Activated CD4-positive, alpha-beta memory T cell treated with anti-CD3 and anti-CD28 coated beads for 36 hours (primary cell): ENCODE results near the gene FBXO42. TPM values are rescaled to one million over a fixed set of nuclear protein-coding genes. Genes with fewer than 3 reads are reported as not detected.
"Not testable (repeated sequence)": the region's sequence is repeated elsewhere in the genome, so short reads cannot be mapped to it uniquely, and the experiment has no call there.

Experiments
- CTCF ChIA-PET: fragments of 350-600 bp; sonication (Branson Sonifier 250); formaldehyde crosslinking; loops from one replicate; lab custom pipeline; 2021; ENCODE audit warnings: antibody characterized with exemption, inconsistent platforms; lab: Charles Lee
- POLR2A ChIA-PET: fragments of 350-600 bp; sonication (Branson Sonifier 250); formaldehyde crosslinking; loops from one replicate; lab custom pipeline; 2021; ENCODE audit warnings: antibody characterized with exemption; lab: Charles Lee
- DNase-seq: peaks from one replicate; pipeline ENCODE4 v3.0.0-alpha.2; 2020
- H3K27ac Mint-ChIP-seq: one replicate; pipeline ENCODE4 v1.8.0; 2021; ENCODE audit warnings: mixed read lengths
- H3K27me3 Mint-ChIP-seq: one replicate; pipeline ENCODE4 v1.8.0; 2021; ENCODE audit warnings: mixed read lengths
- H3K36me3 Mint-ChIP-seq: one replicate; pipeline ENCODE4 v1.8.0; 2021; ENCODE audit warnings: mixed read lengths
- H3K4me1 Mint-ChIP-seq: one replicate; pipeline ENCODE4 v1.8.0; 2021; ENCODE audit warnings: low read depth, mixed read lengths
- H3K4me3 Mint-ChIP-seq: one replicate; pipeline ENCODE4 v1.8.0; 2021; ENCODE audit warnings: mild to moderate bottlenecking, mixed read lengths
- H3K9me3 Mint-ChIP-seq: one replicate; pipeline ENCODE4 v1.8.0; 2021; ENCODE audit warnings: mixed read lengths
- intact Hi-C: fragments of 100-400 bp; cut with micrococcal nuclease; formaldehyde crosslinking; loops from one replicate; pipeline ENCODE4 v1.15.1; 2023
- total RNA-seq, 2 experiments: library from RNA; stranded (reverse); gene quantifications; one replicate each; pipeline ENCODE4 v1.2.3, GENCODE V29; 2021

FBXO42 gene
- total RNA-seq, 2 experiments from 2014 or later: 12.0 to 13.6 TPM

DNA sequence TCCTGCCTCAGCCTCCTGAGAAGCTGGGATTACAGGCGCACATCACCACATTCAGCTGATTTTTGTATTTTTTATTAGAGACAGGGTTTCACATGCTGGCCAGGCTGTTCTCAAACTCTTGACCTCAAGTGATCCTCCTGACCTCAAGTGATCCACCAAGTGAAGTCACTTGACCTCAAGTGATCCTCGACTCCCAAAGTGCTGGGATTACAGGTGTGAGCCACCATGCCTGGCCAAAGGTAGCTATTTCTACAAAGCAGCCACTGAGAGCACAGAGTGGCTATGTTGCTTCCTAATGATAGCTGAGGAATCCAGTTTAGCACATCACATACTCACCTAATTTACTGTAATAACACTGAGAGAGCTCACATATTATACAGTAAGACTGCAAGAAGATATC is 70.5 kb downstream of the FBXO42 start:
- CTCF ChIA-PET: no interaction called here
- DNase-seq: no peak
- H3K27me3 Mint-ChIP-seq: no peaks in the 10 kb centered on the region
- H3K36me3 Mint-ChIP-seq: peaks cover 2% of the 10 kb centered on the region
- H3K4me1 Mint-ChIP-seq: peaks cover 3% of the 10 kb centered on the region
- H3K4me3 Mint-ChIP-seq: no peak overlapping the region
- intact Hi-C loops: no loop called here
- no peaks in the 10 kb centered on the region for H3K9me3 Mint-ChIP-seq
- POLR2A ChIA-PET: no interaction called here
- H3K27ac Mint-ChIP-seq: no peak overlapping the region

DNA sequence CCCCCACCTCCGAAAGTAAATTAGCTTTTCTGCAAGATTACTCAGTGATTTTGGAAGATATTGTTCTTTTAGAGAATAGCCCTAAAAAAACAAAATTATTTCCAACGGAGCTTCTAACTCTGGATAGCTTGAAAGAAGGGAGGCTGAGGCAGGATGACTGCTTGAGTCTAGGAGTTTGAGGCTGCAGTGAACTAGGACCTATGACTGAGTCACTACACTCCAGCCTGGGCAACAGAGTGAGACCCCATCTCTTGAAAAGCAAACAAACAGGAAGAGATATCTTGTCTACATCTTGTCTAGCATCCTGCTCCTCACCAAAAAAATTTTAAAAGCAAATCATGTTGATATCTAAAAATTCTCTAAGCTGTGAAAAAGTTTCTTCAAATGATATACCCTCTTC is 73.1 kb downstream of the FBXO42 start:
- CTCF ChIA-PET: interaction anchor here (0.6 kb wide), 1 partner anchor 10 kb away, joined by 4 read pairs; no protein-coding TSS in a partner anchor
- POLR2A ChIA-PET: no interaction called here
- DNase-seq: no peak
- H3K4me3 Mint-ChIP-seq: no peak overlapping the region
- no peak overlapping the region for H3K27ac Mint-ChIP-seq
- H3K36me3 Mint-ChIP-seq: peaks cover 2% of the 10 kb centered on the region
- intact Hi-C loops: no loop called here
- H3K27me3 Mint-ChIP-seq: no peaks in the 10 kb centered on the region
- H3K9me3 Mint-ChIP-seq: no peaks in the 10 kb centered on the region
- H3K4me1 Mint-ChIP-seq: peaks cover 2% of the 10 kb centered on the region

DNA sequence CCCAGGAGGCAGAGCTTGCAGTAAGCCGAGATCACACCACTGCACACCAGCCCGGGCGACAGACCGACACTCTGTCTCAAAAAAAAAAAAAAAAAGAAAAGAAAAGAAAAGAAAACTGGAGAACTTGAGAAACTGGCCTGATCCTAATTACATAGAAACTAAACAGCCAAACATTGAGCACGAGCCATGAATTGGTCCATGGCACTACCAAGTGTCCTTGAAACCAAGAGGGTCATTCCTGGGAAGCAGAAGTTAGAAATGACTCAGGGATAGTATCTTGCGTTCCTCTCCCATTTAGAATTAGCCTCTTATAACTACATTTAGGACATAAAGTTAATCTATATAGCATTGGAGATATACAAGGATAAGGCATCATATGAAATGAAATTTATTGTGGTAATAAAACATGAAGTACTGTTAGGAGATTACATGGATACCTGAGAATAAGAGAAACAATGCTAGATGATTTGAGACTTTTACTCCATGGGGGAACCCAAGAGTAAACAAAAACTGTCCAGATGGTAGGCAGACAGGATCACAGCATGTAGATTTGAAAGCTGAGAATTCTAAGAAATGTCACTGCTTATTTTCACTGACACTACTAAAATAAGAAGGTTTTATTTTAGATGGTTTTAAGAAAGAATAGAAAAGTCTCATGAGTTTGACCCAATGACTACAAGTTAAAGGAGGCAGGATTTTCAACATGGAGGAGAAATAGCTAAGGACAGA is 75.8 kb downstream of the FBXO42 start:
- Mint-ChIP-seq H3K9me3 (no peaks in the 10 kb centered on the region), H3K27ac (no peak overlapping the region), H3K36me3 (peaks cover 2% of the 10 kb centered on the region), H3K27me3 (no peaks in the 10 kb centered on the region), H3K4me3 (no peak overlapping the region), H3K4me1 (no peaks in the 10 kb centered on the region)
- no peak for DNase-seq
- CTCF ChIA-PET: no interaction called here
- intact Hi-C loops: no loop called here
- POLR2A ChIA-PET: no interaction called here

DNA sequence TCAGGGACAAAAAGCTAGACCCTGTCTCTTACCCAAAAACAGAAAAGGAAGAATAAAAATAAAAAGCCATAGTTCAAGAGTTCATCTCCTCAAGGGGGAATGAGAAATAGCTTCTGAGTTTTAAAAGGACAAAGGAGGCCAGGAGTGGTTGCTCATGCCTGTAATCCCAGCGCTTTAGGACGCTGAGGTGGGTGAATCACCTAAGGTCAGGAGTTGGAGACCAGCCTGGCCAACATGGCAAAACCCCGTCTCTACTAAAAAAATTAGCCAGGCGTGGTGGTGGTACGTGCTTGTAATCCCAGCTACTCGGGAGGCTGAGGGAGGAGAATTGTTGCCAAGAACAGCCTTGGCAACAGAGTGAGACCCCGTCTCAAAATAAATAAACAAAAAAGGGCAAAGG is 76.7 kb downstream of the FBXO42 start:
- Mint-ChIP-seq H3K4me3 (no peak overlapping the region), H3K4me1 (peaks cover 3% of the 10 kb centered on the region), H3K27ac (no peak overlapping the region), H3K9me3 (no peaks in the 10 kb centered on the region), H3K36me3 (peaks cover 2% of the 10 kb centered on the region), H3K27me3 (no peaks in the 10 kb centered on the region)
- intact Hi-C loops: no loop called here
- POLR2A ChIA-PET: no interaction called here
- no peak for DNase-seq
- CTCF ChIA-PET: no interaction called here

DNA sequence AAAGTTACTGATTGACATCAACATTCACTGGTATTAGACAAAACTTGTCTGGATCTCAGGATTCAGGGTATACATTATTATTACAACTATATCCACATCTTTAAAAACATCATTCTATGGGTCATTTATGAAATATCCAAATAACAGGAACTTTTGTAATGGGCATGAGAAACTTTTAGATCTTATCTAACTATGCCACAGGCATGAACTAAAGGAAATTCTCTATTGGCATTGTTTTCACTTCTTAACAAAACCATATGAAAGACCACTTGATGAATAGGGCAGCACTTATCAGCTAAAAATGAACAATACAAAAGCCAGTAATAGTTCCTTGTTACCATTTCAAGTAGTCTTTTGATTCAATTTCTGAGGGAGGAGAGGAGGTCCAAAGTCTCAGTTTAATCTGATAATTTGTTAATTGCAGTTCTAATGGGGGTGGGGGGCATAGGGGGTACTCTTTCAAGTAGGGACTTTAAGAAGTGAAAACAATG is 84.5 kb downstream of the FBXO42 start:
- intact Hi-C loops: no loop called here
- Mint-ChIP-seq H3K27ac (no peak overlapping the region), H3K36me3 (no peaks in the 10 kb centered on the region), H3K4me1 (peaks cover 18% of the 10 kb centered on the region), H3K9me3 (no peaks in the 10 kb centered on the region), H3K27me3 (no peaks in the 10 kb centered on the region), H3K4me3 (no peak overlapping the region)
- POLR2A ChIA-PET: no interaction called here
- no peak for DNase-seq
- CTCF ChIA-PET: no interaction called here

DNA sequence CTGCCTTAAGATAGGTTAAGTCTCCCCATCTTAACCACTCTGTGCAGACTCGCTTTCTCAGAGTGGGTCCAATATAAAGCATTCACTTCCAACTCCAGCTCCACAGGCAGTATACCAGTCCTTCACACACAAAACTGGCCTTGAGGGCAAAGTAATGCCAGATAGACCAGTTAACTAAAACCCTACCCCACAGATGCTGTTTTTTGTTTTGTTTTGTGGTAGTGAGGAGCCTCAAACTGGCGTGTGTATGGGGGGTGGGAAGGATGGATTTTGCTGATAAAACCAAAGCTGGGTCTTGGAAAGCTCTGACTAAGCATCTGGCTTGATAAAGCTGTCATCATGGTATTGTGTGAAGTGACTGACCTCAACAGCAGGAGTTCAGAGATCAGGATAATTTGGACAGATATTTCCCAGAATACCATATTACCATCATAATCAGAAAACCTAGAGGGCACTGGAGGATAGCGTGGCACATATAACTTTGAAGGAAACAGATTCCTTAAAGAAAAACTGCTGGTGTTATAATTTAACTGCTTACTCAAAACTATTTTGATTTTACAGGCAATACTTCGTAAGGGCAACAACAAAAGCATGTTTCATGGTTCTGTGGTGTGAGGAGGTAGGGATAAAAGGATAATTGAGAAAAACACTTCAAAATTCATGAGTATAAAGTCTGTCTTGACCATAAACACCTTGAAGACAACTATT is 85.7 kb downstream of the FBXO42 start:
- H3K4me3 Mint-ChIP-seq: no peak overlapping the region
- ChIA-PET CTCF (no interaction called here), POLR2A (no interaction called here)
- no peaks in the 10 kb centered on the region for H3K36me3 Mint-ChIP-seq
- intact Hi-C loops: no loop called here
- no peak overlapping the region for H3K27ac Mint-ChIP-seq
- H3K4me1 Mint-ChIP-seq: peaks cover 18% of the 10 kb centered on the region
- no peaks in the 10 kb centered on the region for H3K9me3 Mint-ChIP-seq
- DNase-seq: no peak
- H3K27me3 Mint-ChIP-seq: no peaks in the 10 kb centered on the region

DNA sequence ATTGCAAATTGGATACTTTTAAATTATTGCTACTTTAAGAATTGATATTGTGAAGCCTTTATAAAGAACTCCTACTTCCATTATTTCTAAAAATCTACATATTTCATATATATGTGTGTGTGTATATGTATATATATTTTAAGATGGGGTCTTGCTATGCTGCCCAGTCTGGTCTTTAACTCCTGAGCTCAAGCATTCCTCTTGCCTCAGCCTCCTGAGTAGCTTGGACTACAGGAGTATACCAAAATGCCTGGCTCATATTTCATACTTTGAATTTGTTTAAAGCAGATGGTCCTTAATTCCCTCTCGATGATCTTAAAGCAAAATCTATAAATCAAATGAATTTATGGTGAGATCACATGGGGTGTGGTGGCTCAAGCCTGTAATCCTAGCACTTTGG is 90.2 kb downstream of the FBXO42 start:
- ChIA-PET POLR2A (no interaction called here), CTCF (interaction anchor here (1.1 kb wide), 1 partner anchor 16 kb away, joined by 4 read pairs; no protein-coding TSS in a partner anchor)
- no peak for DNase-seq
- Mint-ChIP-seq H3K9me3 (no peaks in the 10 kb centered on the region), H3K27me3 (no peaks in the 10 kb centered on the region), H3K27ac (no peak overlapping the region), H3K36me3 (no peaks in the 10 kb centered on the region), H3K4me3 (no peak overlapping the region), H3K4me1 (peaks cover 5% of the 10 kb centered on the region)
- intact Hi-C loops: no loop called here

DNA sequence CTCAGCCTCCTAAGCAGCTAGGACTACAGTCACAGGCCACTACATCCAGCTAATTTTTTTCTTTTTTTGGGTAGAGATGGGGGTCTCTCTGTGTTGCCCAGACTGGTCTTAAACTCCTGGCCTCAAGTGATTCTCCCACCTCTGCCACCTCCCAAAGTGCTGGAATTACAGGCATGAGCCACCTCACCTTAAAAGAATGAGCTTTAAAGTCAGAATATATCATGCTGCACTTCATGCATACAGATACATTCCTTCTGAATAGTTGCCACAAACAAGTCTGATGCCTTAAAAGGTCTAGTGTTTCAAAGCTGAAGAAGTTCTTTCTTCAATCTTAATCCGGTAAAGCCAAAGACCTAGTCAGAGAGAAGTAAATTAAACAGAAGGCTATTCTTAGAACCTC is 91.5 kb downstream of the FBXO42 start:
- Mint-ChIP-seq H3K27me3 (no peaks in the 10 kb centered on the region), H3K9me3 (no peaks in the 10 kb centered on the region), H3K36me3 (peaks cover 2% of the 10 kb centered on the region), H3K4me3 (no peak overlapping the region), H3K27ac (no peak overlapping the region), H3K4me1 (no peaks in the 10 kb centered on the region)
- ChIA-PET CTCF (interaction anchor here (0.7 to 1.4 kb wide), 4 partner anchors 12 to 691 kb away, joined by 3 to 5 read pairs (median 4); no protein-coding TSS in a partner anchor), POLR2A (no interaction called here)
- intact Hi-C loops: no loop called here
- DNase-seq: no peak

DNA sequence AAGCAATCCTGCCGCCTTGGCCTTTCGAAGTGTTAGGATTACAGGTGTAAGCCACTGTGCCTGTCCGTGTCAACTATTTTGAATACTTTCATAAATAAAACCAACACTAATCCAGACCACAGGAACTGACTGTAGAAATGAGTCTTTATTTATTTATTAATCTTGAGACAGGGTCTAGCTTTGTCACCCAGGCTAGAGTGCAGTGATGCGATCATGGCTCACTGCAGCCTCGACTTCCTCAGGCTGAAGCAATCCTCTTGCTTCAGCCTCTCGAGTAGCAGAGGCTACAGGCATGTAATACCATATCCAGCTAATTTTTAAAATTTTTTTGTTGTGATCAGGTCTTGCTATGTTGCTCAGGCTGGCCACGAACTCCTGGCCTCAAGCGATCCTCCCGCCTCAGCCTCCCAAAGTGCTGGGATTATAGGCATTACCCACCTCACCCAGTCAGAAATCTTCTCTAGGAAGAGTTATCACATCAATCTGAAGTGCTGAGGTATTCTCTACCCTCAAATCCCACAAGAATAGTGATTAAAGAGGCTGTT is 93.6 kb downstream of the FBXO42 start:
- H3K4me1 Mint-ChIP-seq: no peaks in the 10 kb centered on the region
- intact Hi-C loops: no loop called here
- H3K9me3 Mint-ChIP-seq: no peaks in the 10 kb centered on the region
- no peak overlapping the region for H3K4me3 Mint-ChIP-seq
- DNase-seq: no peak
- POLR2A ChIA-PET: no interaction called here
- H3K27me3 Mint-ChIP-seq: no peaks in the 10 kb centered on the region
- peak overlapping the region; percentile 29 for H3K27ac Mint-ChIP-seq
- H3K36me3 Mint-ChIP-seq: peaks cover 2% of the 10 kb centered on the region
- CTCF ChIA-PET: no interaction called here

DNA sequence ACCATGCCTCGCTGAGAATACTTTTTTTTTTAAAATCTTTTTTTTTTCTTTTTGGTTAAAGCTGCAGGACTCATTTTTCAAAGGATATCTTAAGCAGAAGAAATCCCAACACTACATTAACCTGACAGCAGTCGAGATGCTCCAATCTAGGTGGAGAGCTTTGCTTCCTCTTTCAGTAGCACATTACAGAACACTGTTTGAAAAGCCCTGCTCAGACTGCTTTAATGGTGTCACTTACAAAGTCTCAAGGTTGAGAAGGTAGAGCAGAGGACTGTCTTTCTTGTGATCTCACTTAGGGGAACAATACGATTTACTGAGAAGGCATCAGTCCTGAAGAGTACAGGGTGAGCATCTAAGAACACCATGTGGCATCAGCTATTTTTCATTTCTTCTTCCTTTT is 94.3 kb downstream of the FBXO42 start:
- CTCF ChIA-PET: interaction anchor here (0.9 kb wide), 1 partner anchor 13 kb away, joined by 3 read pairs; no protein-coding TSS in a partner anchor
- Mint-ChIP-seq H3K36me3 (peaks cover 2% of the 10 kb centered on the region), H3K27ac (no peak overlapping the region), H3K9me3 (no peaks in the 10 kb centered on the region), H3K4me3 (no peak overlapping the region), H3K27me3 (no peaks in the 10 kb centered on the region), H3K4me1 (no peaks in the 10 kb centered on the region)
- POLR2A ChIA-PET: no interaction called here
- DNase-seq: no peak
- intact Hi-C loops: no loop called here

DNA sequence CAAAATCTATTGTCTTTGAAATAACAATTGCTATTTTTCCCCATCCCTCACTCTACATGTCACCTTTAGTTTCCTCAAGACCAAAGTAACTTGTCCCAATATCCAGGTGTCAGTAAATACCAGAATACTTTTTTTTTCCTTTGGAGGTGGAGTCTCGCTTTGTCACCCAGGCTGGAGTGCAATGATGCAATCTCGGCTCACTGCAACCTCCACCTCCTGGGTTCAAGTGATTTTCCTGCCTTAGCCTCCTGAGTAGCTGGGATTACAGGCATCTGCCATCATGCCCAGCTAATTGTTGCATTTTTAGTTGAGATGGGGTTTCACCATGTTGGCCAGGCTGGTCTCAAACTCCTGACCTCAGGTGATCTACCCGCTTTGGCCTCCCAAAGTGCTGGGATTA is 94.7 kb downstream of the FBXO42 start:
- H3K9me3 Mint-ChIP-seq, H3K27me3 Mint-ChIP-seq, intact Hi-C loops, POLR2A ChIA-PET, H3K4me1 Mint-ChIP-seq, H3K27ac Mint-ChIP-seq, H3K36me3 Mint-ChIP-seq, H3K4me3 Mint-ChIP-seq, DNase-seq: not testable (repeated sequence)
- CTCF ChIA-PET: interaction anchor here (0.9 kb wide), 1 partner anchor 13 kb away, joined by 3 read pairs; no protein-coding TSS in a partner anchor

DNA sequence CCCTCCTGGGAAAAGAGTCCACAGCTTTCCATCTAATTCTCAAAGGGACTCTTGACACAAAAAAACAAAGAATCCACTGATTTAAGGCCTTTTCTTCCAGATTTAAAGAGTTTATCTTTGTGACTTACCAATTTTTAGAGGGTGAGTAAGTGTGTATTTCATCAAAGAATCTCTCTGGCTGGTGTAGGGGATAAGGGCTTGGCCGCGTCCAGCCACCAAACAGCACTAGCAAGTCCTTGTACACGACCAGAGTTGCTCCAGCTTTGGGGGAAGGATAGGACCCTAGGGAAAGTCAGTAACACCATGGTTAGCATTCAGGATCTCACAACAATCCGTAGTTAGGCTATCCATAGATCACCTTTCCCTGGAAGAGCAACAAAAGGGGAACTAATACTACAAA is 95.8 kb downstream of the FBXO42 start:
- CTCF ChIA-PET: interaction anchor here (0.5 to 0.8 kb wide), 2 partner anchors 10 to 106 kb away, joined by 3 read pairs; no protein-coding TSS in a partner anchor
- no peaks in the 10 kb centered on the region for H3K27me3 Mint-ChIP-seq
- no peaks in the 10 kb centered on the region for H3K4me1 Mint-ChIP-seq
- DNase-seq: no peak
- intact Hi-C loops: no loop called here
- no peak overlapping the region for H3K27ac Mint-ChIP-seq
- no peak overlapping the region for H3K4me3 Mint-ChIP-seq
- peaks cover 2% of the 10 kb centered on the region for H3K36me3 Mint-ChIP-seq
- H3K9me3 Mint-ChIP-seq: no peaks in the 10 kb centered on the region
- POLR2A ChIA-PET: no interaction called here
